MM.1S (cell line): ENCODE results near the gene ACTR1B.
"Not testable (repeated sequence)": the region's sequence is repeated elsewhere in the genome, so short reads cannot be mapped to it uniquely, and the experiment has no call there.

Experiments
- DNase-seq: peaks from one replicate; pipeline ENCODE4 v3.0.0-alpha.2; 2015
- H2AFZ ChIP-seq: fragments of 300-600 bp; sonication (generic); 2 replicates; pipeline ENCODE4 v1.6.0; 2016; ENCODE audit warnings: antibody characterized with exemption, low read length
- H3F3A ChIP-seq: fragments of 300-600 bp; sonication (generic); 2 replicates; pipeline ENCODE4 v1.6.1; 2016; ENCODE audit warnings: mild to moderate bottlenecking, antibody characterized with exemption, low read length, moderate library complexity, mixed read lengths; ENCODE audit not compliant: insufficient read depth
- H3K27ac ChIP-seq: fragments of 300-600 bp; sonication (generic); 2 replicates; pipeline ENCODE4 v1.5.1; 2016; ENCODE audit warnings: mild to moderate bottlenecking, low read length
- H3K27me3 ChIP-seq: fragments of 300-600 bp; sonication (generic); replicated peaks from 2 replicates; pipeline ENCODE4 v1.6.0; 2016; ENCODE audit warnings: low read length; ENCODE audit not compliant: insufficient read depth
- H3K36me3 ChIP-seq: fragments of 300-600 bp; sonication (generic); replicated peaks from 2 replicates; pipeline ENCODE4 v1.6.1; 2016; ENCODE audit warnings: mild to moderate bottlenecking, low read length, mixed read lengths; ENCODE audit not compliant: insufficient read depth
- H3K4me1 ChIP-seq: fragments of 300-600 bp; sonication (generic); 2 replicates; pipeline ENCODE4 v1.6.1; 2016; ENCODE audit warnings: low read length, mixed read lengths
- H3K4me2 ChIP-seq: fragments of 300-600 bp; sonication (generic); 2 replicates; pipeline ENCODE4 v1.6.0; 2016; ENCODE audit warnings: low read depth, low read length
- H3K4me3 ChIP-seq: fragments of 300-600 bp; sonication (generic); 2 replicates; pipeline ENCODE4 v1.5.1; 2016; ENCODE audit warnings: low read length, mixed read lengths
- H3K79me2 ChIP-seq: fragments of 300-600 bp; sonication (generic); 2 replicates; pipeline ENCODE4 v1.6.1; 2016; ENCODE audit warnings: mixed run types, low read length, mixed read lengths
- H3K9ac ChIP-seq: fragments of 300-600 bp; sonication (generic); 2 replicates; pipeline ENCODE4 v1.6.1; 2016; ENCODE audit warnings: low read length, mixed read lengths
- H3K9me2 ChIP-seq: fragments of 300-600 bp; sonication (generic); replicated peaks from 2 replicates; pipeline ENCODE4 v1.6.1; 2016; ENCODE audit warnings: mild to moderate bottlenecking, low read length, mixed read lengths; ENCODE audit not compliant: insufficient read depth
- H3K9me3 ChIP-seq: fragments of 300-600 bp; sonication (generic); replicated peaks from 2 replicates; pipeline ENCODE4 v1.6.1; 2016; ENCODE audit warnings: mild to moderate bottlenecking, low read length, mixed read lengths; ENCODE audit not compliant: insufficient read depth
- H4K20me1 ChIP-seq: fragments of 300-600 bp; sonication (generic); 2 replicates; pipeline ENCODE4 v1.6.1; 2016; ENCODE audit warnings: mild to moderate bottlenecking, low read length, moderate library complexity, mixed read lengths; ENCODE audit not compliant: insufficient read depth

The ACTR1B gene

GRCh38 chr2:97608745-97609144 lies 55.1 kb downstream of the ACTR1B start:
- H3K4me1 ChIP-seq, H3K27ac ChIP-seq, H3K9me2 ChIP-seq, DNase-seq, H3K9ac ChIP-seq, H3K27me3 ChIP-seq, H4K20me1 ChIP-seq, H3K79me2 ChIP-seq, H3F3A ChIP-seq, H3K4me2 ChIP-seq, H3K9me3 ChIP-seq, H3K4me3 ChIP-seq, H3K36me3 ChIP-seq, H2AFZ ChIP-seq: not testable (repeated sequence)
